Panc1 (cell line): ENCODE data around the gene PGLYRP2. TPM values are rescaled to one million over a fixed set of nuclear protein-coding genes. Genes with fewer than 3 reads are reported as not detected.
A peak's percentile ranks its signal among the peaks of the same experiment; 100 is the strongest.

Experiments used
- ATAC-seq: fragments of 200-7000 bp; cut with Tn5 transposase; 2 replicates; pipeline ENCODE4 v1.9.1; 2020; ENCODE audit warnings: mild to moderate bottlenecking, moderate library complexity
- BruUV-seq: library from RNA; stranded (reverse); fragments of 400-500 nt; replicated peaks from 2 replicates; lab custom pipeline; 2021; lab: Mats Ljungman, UMichigan
- CTCF ChIA-PET: fragments of 300-600 bp; sonication (Branson Sonifier 250); formaldehyde crosslinking; loops from one replicate; lab custom pipeline; 2022; ENCODE audit warnings: antibody characterized with exemption; lab: Charles Lee
- POLR2A ChIA-PET: fragments of 300-600 bp; sonication (Branson Sonifier 250); formaldehyde crosslinking; loops from one replicate; lab custom pipeline; 2022; ENCODE audit warnings: antibody characterized with exemption; lab: Charles Lee
- DNase-seq: peaks from one replicate; pipeline ENCODE4 v3.0.0-alpha.2; 2010; ENCODE audit warnings: low read depth, low spot score
- H3K27ac ChIP-seq: 2 replicates; pipeline ENCODE4 v1.5.1; 2011; ENCODE audit warnings: mild to moderate bottlenecking, low read length, inconsistent platforms
- H3K27me3 ChIP-seq: fragments of 200-500 bp; sonication (Bioruptor generic); 2 replicates; pipeline ENCODE4 v1.6.0; 2014; ENCODE audit warnings: low read length, inconsistent platforms; ENCODE audit not compliant: control insufficient read depth, insufficient read depth
- H3K36me3 ChIP-seq: fragments of 200-500 bp; sonication (Bioruptor generic); 2 replicates; pipeline ENCODE4 v1.5.1; 2014; ENCODE audit warnings: inconsistent platforms, mild to moderate bottlenecking, low read length, moderate library complexity; ENCODE audit not compliant: control insufficient read depth, insufficient read depth
- H3K4me1 ChIP-seq: 2 replicates; pipeline ENCODE4 v1.5.1; 2011; ENCODE audit warnings: inconsistent platforms, mild to moderate bottlenecking, low read length, moderate library complexity; ENCODE audit not compliant: control insufficient read depth, insufficient read depth
- H3K4me3 ChIP-seq, 2 experiments: 2 replicates each; pipeline ENCODE4 v1.5.1; 2011 to 2012; ENCODE audit warnings: low read depth in 2 of 2, low read length in 2 of 2, mild to moderate bottlenecking in 2 of 2, inconsistent platforms in 1 of 2, moderate library complexity in 1 of 2
- H3K9me3 ChIP-seq: fragments of 200-500 bp; sonication (Bioruptor generic); 2 replicates; pipeline ENCODE4 v1.5.1; 2014; ENCODE audit warnings: low read depth, mild to moderate bottlenecking, inconsistent platforms, low read length, moderate library complexity; ENCODE audit not compliant: control insufficient read depth, insufficient read depth
- POLR2AphosphoS5 ChIP-seq: IDR thresholded peaks from 2 replicates; pipeline ENCODE4 v1.6.1; 2012; ENCODE audit warnings: mild to moderate bottlenecking, low read depth, low read length, moderate library complexity
- SIN3A ChIP-seq: IDR thresholded peaks from 2 replicates; pipeline ENCODE4 v1.6.1; 2012; ENCODE audit warnings: low read depth, mild to moderate bottlenecking, low read length, moderate library complexity, borderline replicate concordance; ENCODE audit not compliant: insufficient read depth
- TCF7L2 ChIP-seq: IDR thresholded peaks from 2 replicates; pipeline ENCODE4 v1.6.1; 2011; ENCODE audit warnings: mild to moderate bottlenecking, low read depth, low read length, inconsistent platforms
- in situ Hi-C: cut with HindIII; loops from 2 replicates; pipeline ENCODE4 v1.10.0; 2016; ENCODE audit warnings: low sequenced_read_pairs, low pct_unique_long_range_greater_than_20kb
- intact Hi-C: fragments of 100-400 bp; cut with micrococcal nuclease; formaldehyde crosslinking; loops from one replicate; pipeline ENCODE4 v1.10.0; 2022; ENCODE audit not compliant: unreplicated experiment
- total RNA-seq: library from RNA; stranded (reverse); gene quantifications from one replicate; pipeline ENCODE4 v1.2.1, GENCODE V29; 2021; ENCODE audit not compliant: unreplicated experiment
- TF ChIP-seq, protein P1 (sequence below): fragments of 450-650 bp; IDR thresholded peaks from 2 replicates; pipeline ENCODE4 v1.5.1; 2017; ENCODE audit warnings: mild to moderate bottlenecking
- TF ChIP-seq, protein P2 (sequence below), 2 experiments: IDR thresholded peaks; 2 replicates each; pipeline ENCODE4 v1.6.1; 2011 to 2012; ENCODE audit warnings: low read depth in 2 of 2, control low read depth in 1 of 2, low read length in 1 of 2, mild to moderate bottlenecking in 1 of 2, moderate library complexity in 1 of 2; ENCODE audit not compliant: insufficient read depth in 1 of 2

The PGLYRP2 gene
- total RNA-seq, 1 experiment from 2014 or later: not detected

DNA sequence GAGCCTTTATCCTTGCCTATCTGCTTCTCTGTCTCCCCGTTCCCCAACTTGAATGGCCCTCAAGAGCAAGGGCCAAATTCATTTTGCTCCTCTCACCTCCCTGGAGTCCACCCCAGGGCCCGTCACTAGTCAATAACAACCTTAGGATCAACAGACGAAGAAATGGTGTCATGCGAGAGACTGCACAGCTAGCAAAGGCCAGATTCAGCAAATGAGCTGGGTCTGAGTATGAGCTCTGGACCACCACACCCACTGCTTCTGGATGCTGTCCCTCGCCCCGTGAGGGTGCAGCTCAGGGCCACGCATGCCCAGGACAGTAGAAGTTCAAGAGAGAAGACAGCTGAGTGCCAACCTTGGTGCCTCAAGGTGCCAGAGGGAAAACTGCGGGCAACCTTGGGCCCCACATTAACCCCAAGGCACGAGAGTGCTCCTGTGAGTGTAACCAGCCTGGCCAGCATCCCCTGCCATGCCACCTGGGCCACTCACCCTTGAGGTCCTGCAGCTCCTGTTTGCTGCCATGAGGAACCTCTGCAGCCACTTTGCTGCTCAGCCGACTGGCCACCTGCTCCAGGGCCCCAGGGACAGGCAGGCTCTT is 48.7 kb downstream of the PGLYRP2 start:
- H3K27ac ChIP-seq: 0 out of 2 replicates have a peak overlapping the region, but pooled peaks have one; percentile 83
- ATAC-seq: no peak
- no peak for DNase-seq
- ChIA-PET CTCF (no interaction called here), POLR2A (interaction anchor here (0.6 kb wide), 1 partner anchor 1109 kb away, joined by 4 read pairs; no protein-coding TSS in a partner anchor)
- no TSS peak for BruUV-seq
- TF ChIP-seq SIN3A: no peak
- no peak for TF ChIP-seq TCF7L2
- TF ChIP-seq, protein P1, sequence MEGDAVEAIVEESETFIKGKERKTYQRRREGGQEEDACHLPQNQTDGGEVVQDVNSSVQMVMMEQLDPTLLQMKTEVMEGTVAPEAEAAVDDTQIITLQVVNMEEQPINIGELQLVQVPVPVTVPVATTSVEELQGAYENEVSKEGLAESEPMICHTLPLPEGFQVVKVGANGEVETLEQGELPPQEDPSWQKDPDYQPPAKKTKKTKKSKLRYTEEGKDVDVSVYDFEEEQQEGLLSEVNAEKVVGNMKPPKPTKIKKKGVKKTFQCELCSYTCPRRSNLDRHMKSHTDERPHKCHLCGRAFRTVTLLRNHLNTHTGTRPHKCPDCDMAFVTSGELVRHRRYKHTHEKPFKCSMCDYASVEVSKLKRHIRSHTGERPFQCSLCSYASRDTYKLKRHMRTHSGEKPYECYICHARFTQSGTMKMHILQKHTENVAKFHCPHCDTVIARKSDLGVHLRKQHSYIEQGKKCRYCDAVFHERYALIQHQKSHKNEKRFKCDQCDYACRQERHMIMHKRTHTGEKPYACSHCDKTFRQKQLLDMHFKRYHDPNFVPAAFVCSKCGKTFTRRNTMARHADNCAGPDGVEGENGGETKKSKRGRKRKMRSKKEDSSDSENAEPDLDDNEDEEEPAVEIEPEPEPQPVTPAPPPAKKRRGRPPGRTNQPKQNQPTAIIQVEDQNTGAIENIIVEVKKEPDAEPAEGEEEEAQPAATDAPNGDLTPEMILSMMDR: no peak
- TF ChIP-seq, protein P2, sequence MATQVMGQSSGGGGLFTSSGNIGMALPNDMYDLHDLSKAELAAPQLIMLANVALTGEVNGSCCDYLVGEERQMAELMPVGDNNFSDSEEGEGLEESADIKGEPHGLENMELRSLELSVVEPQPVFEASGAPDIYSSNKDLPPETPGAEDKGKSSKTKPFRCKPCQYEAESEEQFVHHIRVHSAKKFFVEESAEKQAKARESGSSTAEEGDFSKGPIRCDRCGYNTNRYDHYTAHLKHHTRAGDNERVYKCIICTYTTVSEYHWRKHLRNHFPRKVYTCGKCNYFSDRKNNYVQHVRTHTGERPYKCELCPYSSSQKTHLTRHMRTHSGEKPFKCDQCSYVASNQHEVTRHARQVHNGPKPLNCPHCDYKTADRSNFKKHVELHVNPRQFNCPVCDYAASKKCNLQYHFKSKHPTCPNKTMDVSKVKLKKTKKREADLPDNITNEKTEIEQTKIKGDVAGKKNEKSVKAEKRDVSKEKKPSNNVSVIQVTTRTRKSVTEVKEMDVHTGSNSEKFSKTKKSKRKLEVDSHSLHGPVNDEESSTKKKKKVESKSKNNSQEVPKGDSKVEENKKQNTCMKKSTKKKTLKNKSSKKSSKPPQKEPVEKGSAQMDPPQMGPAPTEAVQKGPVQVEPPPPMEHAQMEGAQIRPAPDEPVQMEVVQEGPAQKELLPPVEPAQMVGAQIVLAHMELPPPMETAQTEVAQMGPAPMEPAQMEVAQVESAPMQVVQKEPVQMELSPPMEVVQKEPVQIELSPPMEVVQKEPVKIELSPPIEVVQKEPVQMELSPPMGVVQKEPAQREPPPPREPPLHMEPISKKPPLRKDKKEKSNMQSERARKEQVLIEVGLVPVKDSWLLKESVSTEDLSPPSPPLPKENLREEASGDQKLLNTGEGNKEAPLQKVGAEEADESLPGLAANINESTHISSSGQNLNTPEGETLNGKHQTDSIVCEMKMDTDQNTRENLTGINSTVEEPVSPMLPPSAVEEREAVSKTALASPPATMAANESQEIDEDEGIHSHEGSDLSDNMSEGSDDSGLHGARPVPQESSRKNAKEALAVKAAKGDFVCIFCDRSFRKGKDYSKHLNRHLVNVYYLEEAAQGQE (IDR thresholded peaks at IDR 0.05; ENCODE audit: insufficient read depth in 1 of 2, low read depth in 2 of 2, low read length in 1 of 2): no peak
- no peak for TF ChIP-seq POLR2AphosphoS5
- no peaks in the 10 kb centered on the region for H3K9me3 ChIP-seq
- H3K4me1 ChIP-seq: peaks cover 10% of the 10 kb centered on the region; the same call in 1 of the 2 replicates
- no peaks in the 10 kb centered on the region for H3K27me3 ChIP-seq
- in situ Hi-C loops: no loop called here
- intact Hi-C loops: no loop called here
- no peak overlapping the region for H3K4me3 ChIP-seq
- peaks cover 5% of the 10 kb centered on the region; the same call in 1 of the 2 replicates for H3K36me3 ChIP-seq

DNA sequence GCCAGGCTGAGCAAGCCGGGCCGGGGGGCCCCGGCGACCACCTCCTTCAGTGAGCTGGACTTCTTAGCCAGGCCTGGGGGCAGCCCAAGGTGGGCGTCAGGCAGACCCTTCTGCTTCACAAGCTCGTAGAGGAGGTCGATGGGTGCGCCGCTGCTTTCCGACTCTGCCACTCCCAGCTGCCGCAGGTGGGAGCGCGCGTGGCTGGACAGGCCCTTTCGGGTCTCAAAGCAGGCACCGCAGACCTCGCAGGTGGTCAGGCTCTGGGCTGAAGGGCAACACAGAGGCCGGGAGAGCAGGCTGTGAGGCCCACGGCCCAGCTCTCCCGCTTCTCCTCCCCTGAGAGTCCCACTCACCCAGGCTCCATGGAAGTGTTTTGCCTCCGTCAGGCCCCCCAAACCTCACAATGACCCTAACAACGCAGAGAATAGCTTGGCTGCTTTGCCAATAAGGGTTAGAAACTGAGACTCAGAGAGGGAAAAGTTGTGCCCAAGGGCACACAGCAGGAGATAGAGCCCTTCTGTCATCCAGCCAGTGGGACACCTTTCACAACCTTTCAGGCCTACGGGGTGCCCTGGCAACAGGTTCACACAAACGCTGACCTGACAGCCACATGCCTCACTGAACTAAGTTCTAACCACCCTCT is 49.4 kb downstream of the PGLYRP2 start:
- H3K4me1 ChIP-seq: peaks cover 10% of the 10 kb centered on the region; the same call in 1 of the 2 replicates
- H3K27ac ChIP-seq: no peak overlapping the region
- intact Hi-C loops: no loop called here
- CTCF ChIA-PET: no interaction called here
- no peak overlapping the region for H3K4me3 ChIP-seq
- ATAC-seq (no peak), DNase-seq (no peak)
- no peaks in the 10 kb centered on the region for H3K27me3 ChIP-seq
- TF ChIP-seq SIN3A: no peak
- TF ChIP-seq POLR2AphosphoS5: no peak
- TF ChIP-seq, protein P1: no peak
- TF ChIP-seq, protein P2 (IDR thresholded peaks at IDR 0.05; ENCODE audit: insufficient read depth in 1 of 2, low read depth in 2 of 2, low read length in 1 of 2): no peak
- no peak for TF ChIP-seq TCF7L2
- in situ Hi-C loops: no loop called here
- peaks cover 5% of the 10 kb centered on the region; the same call in 1 of the 2 replicates for H3K36me3 ChIP-seq
- no TSS peak for BruUV-seq
- H3K9me3 ChIP-seq: no peaks in the 10 kb centered on the region
- POLR2A ChIA-PET: no interaction called here
